ENCODE results near the gene RANBP17. TPM values are rescaled to one million over a fixed set of nuclear protein-coding genes. Genes with fewer than 3 reads are reported as not detected.
A peak's percentile ranks its signal among the peaks of the same experiment; 100 is the strongest.

The RANBP17 gene
- total RNA-seq, 1 experiment from 2014 or later = 6.0 TPM

GRCh38 chr5:170886210-170886894 is 24.5 kb downstream of the RANBP17 start:
- H3K4me2 ChIP-seq (ENCODE audit: low read length) = no peak overlapping the region
- ATAC-seq (no peak), DNase-seq (no peak)
- no peaks in the 10 kb centered on the region for H3K9me2 ChIP-seq (replicated peaks; ENCODE audit: low read length)
- no peaks in the 10 kb centered on the region for H3K27me3 ChIP-seq (ENCODE audit: low read length)
- no peak overlapping the region for H2AFZ ChIP-seq (ENCODE audit: low read length)
- peaks cover 7% of the 10 kb centered on the region for H3K4me1 ChIP-seq (ENCODE audit: insufficient read depth, low read length)
- intact Hi-C loops (cut with micrococcal nuclease) = no loop called here
- no peaks in the 10 kb centered on the region for H4K20me1 ChIP-seq (ENCODE audit: low read length)
- no peaks in the 10 kb centered on the region for H3K36me3 ChIP-seq (ENCODE audit: low read depth, low read length)
- ChIA-PET CTCF (no interaction called here), POLR2A (ENCODE audit: unreplicated experiment) (no interaction called here)
- H3K9ac ChIP-seq (ENCODE audit: low read length) = no peak overlapping the region
- no TSS peak for BruUV-seq (replicated peaks)
- TF ChIP-seq CTCF (conservative IDR thresholded peaks at IDR 0.05; ENCODE audit: low read depth, low read length) (no peak), EZH2 (IDR thresholded peaks at IDR 0.05; ENCODE audit: low read length, unreplicated experiment) (no peak), EZH2phosphoT487 (IDR thresholded peaks at IDR 0.05; ENCODE audit: borderline replicate concordance, low read length) (no peak)
- no peaks in the 10 kb centered on the region for H3K9me3 ChIP-seq (ENCODE audit: low read length)
- H3K4me3 ChIP-seq (ENCODE audit: low read length) = no peak overlapping the region
- no peaks in the 10 kb centered on the region for H3K79me2 ChIP-seq (ENCODE audit: low read length)
- H3F3A ChIP-seq (ENCODE audit: low read length, unreplicated experiment) = no peaks in the 10 kb centered on the region
- no peak overlapping the region for H3K27ac ChIP-seq (ENCODE audit: low read length)

GRCh38 chr5:170892196-170892595 is 30.4 kb downstream of the RANBP17 start:
- Histone ChIP-seq H3K36me3 (ENCODE audit: low read depth, low read length) (no peaks in the 10 kb centered on the region), H3K27ac (ENCODE audit: low read length) (peak overlapping the region; percentile 46), H3K4me1 (ENCODE audit: insufficient read depth, low read length) (peaks cover 22% of the 10 kb centered on the region), H2AFZ (ENCODE audit: low read length) (no peak overlapping the region), H3K9ac (ENCODE audit: low read length) (no peak overlapping the region), H3F3A (ENCODE audit: low read length, unreplicated experiment) (no peaks in the 10 kb centered on the region), H3K27me3 (ENCODE audit: low read length) (no peaks in the 10 kb centered on the region), H3K4me3 (ENCODE audit: low read length) (no peak overlapping the region), H3K79me2 (ENCODE audit: low read length) (no peaks in the 10 kb centered on the region), H3K9me3 (ENCODE audit: low read length) (no peaks in the 10 kb centered on the region), H3K9me2 (replicated peaks; ENCODE audit: low read length) (no peaks in the 10 kb centered on the region), H3K4me2 (ENCODE audit: low read length) (no peak overlapping the region), H4K20me1 (ENCODE audit: low read length) (no peaks in the 10 kb centered on the region)
- DNase-seq = peak; percentile 39
- TF ChIP-seq EZH2phosphoT487 (IDR thresholded peaks at IDR 0.05; ENCODE audit: borderline replicate concordance, low read length) = no peak
- TF ChIP-seq CTCF (conservative IDR thresholded peaks at IDR 0.05; ENCODE audit: low read depth, low read length) = no peak
- TF ChIP-seq EZH2 (IDR thresholded peaks at IDR 0.05; ENCODE audit: low read length, unreplicated experiment) = no peak
- intact Hi-C loops (cut with micrococcal nuclease) = loop anchor here (2.0 kb wide), 1 partner anchor 29 kb away; the partner anchor contains the start of gene RANBP17
- CTCF ChIA-PET = no interaction called here
- ATAC-seq = no peak; the same call in 1 of the 2 replicates
- BruUV-seq (replicated peaks) = no TSS peak
- POLR2A ChIA-PET (ENCODE audit: unreplicated experiment) = no interaction called here

- Histone ChIP-seq H3K36me3 (ENCODE audit: low read depth, low read length) (no peaks in the 10 kb centered on the region), H3K9ac (ENCODE audit: low read length) (no peak overlapping the region), H3K4me3 (ENCODE audit: low read length) (no peak overlapping the region), H3K27me3 (ENCODE audit: low read length) (no peaks in the 10 kb centered on the region), H3K79me2 (ENCODE audit: low read length) (no peaks in the 10 kb centered on the region), H3K4me1 (ENCODE audit: insufficient read depth, low read length) (peaks cover 22% of the 10 kb centered on the region), H3F3A (ENCODE audit: low read length, unreplicated experiment) (no peaks in the 10 kb centered on the region), H3K9me3 (ENCODE audit: low read length) (no peaks in the 10 kb centered on the region), H3K4me2 (ENCODE audit: low read length) (no peak overlapping the region), H2AFZ (ENCODE audit: low read length) (no peak overlapping the region), H3K27ac (ENCODE audit: low read length) (no peak overlapping the region), H3K9me2 (replicated peaks; ENCODE audit: low read length) (no peaks in the 10 kb centered on the region), H4K20me1 (ENCODE audit: low read length) (no peaks in the 10 kb centered on the region)
- no peak for TF ChIP-seq EZH2 (IDR thresholded peaks at IDR 0.05; ENCODE audit: low read length, unreplicated experiment)
- no peak for TF ChIP-seq CTCF (conservative IDR thresholded peaks at IDR 0.05; ENCODE audit: low read depth, low read length)
- no peak for TF ChIP-seq EZH2phosphoT487 (IDR thresholded peaks at IDR 0.05; ENCODE audit: borderline replicate concordance, low read length)
- DNase-seq = no peak
- no peak for ATAC-seq
- CTCF ChIA-PET = no interaction called here
- POLR2A ChIA-PET (ENCODE audit: unreplicated experiment) = no interaction called here
- intact Hi-C loops (cut with micrococcal nuclease) = no loop called here
- BruUV-seq (replicated peaks) = no TSS peak
Observed at GRCh38 chr5:170894665-170895064, 32.8 kb downstream of the RANBP17 start.
